Measurements from ENCODE around the gene IQCH. TPM values are rescaled to one million over a fixed set of nuclear protein-coding genes. Genes with fewer than 3 reads are reported as not detected.

The IQCH gene
- polyA plus RNA-seq, 1 of the 3 experiments (the other 2 are of a cell fraction), result 0.81 TPM

- no peaks in the 10 kb centered on the region for H3K27me3 ChIP-seq (ENCODE audit: insufficient read depth)
- H3K9ac ChIP-seq, result no peak overlapping the region
- H4K20me1 ChIP-seq (ENCODE audit: insufficient read depth), result no peaks in the 10 kb centered on the region
- no peaks in the 10 kb centered on the region for H3K9me3 ChIP-seq
- no peaks in the 10 kb centered on the region for H3K36me3 ChIP-seq (replicated peaks in 1 of 2; ENCODE audit: control insufficient read depth in 1 of 2, insufficient read depth in 2 of 2, low read length in 1 of 2)
- no peaks in the 10 kb centered on the region for H3K79me2 ChIP-seq (ENCODE audit: insufficient read depth)
- H2AFZ ChIP-seq (ENCODE audit: low read depth), result no peak overlapping the region
- 0 out of 2 replicates have a peak, but pooled peaks cover 4% of the 10 kb centered on the region for H3K9me2 ChIP-seq
- H3K4me1 ChIP-seq (ENCODE audit: control insufficient read depth in 1 of 2, insufficient read depth in 2 of 2, low read depth in 1 of 2, low read length in 1 of 2), result no peaks in the 10 kb centered on the region
- H3K27ac ChIP-seq (ENCODE audit: low read depth in 2 of 2, low read length in 1 of 2), result no peak overlapping the region
- no peak for DNase-seq
- ChIA-PET POLR2A (no interaction called here), CTCF (interaction anchor here (0.9 to 2.7 kb wide), 3 partner anchors 8 to 350 kb away, joined by 3 to 16 read pairs (median 5); no protein-coding TSS in a partner anchor)
- peaks cover 5% of the 10 kb centered on the region for H3F3A ChIP-seq (replicated peaks; ENCODE audit: insufficient read depth)
- H3K4me2 ChIP-seq, result no peak overlapping the region
- no peak overlapping the region for H3K4me3 ChIP-seq (ENCODE audit: low read depth in 2 of 2, low read length in 1 of 2)
- TF ChIP-seq REST (IDR thresholded peaks at IDR 0.05; ENCODE audit: low read depth, low read length), result no peak
- no peak for TF ChIP-seq JUND (IDR thresholded peaks at IDR 0.05)
- TF ChIP-seq TCF12 (IDR thresholded peaks at IDR 0.05), result no peak
- no peak for TF ChIP-seq GABPA (IDR thresholded peaks at IDR 0.05; ENCODE audit: low read depth)
- no peak for TF ChIP-seq EZH2phosphoT487 (IDR thresholded peaks at IDR 0.05; ENCODE audit: borderline replicate concordance, low read depth)
- no peak for TF ChIP-seq RAD21 (IDR thresholded peaks at IDR 0.05; ENCODE audit: low read length)
- no peak for TF ChIP-seq RXRA (IDR thresholded peaks at IDR 0.05; ENCODE audit: borderline replicate concordance, low read depth)
- no peak for TF ChIP-seq RFX5 (IDR thresholded peaks at IDR 0.05; ENCODE audit: low read length)
- TF ChIP-seq CHD2 (IDR thresholded peaks at IDR 0.05; ENCODE audit: low read length, partially characterized antibody), result no peak
- TF ChIP-seq YY1 (IDR thresholded peaks at IDR 0.05; ENCODE audit: low read depth), result no peak
- TF ChIP-seq, protein P1, sequence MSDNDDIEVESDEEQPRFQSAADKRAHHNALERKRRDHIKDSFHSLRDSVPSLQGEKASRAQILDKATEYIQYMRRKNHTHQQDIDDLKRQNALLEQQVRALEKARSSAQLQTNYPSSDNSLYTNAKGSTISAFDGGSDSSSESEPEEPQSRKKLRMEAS (IDR thresholded peaks at IDR 0.05; ENCODE audit: low read depth), result no peak
- no peak for TF ChIP-seq CTCF (IDR thresholded peaks at IDR 0.05)
- WGBS (ENCODE audit: low lambda C conversion rate), result 96% methylated on average over 5 of the region's 5 CpGs
Observed at GRCh38 chr15:67296188-67296587, 41.6 kb downstream of the IQCH start.

GRCh38 chr15:67296684-67297083 is 42.1 kb downstream of the IQCH start:
- H4K20me1 ChIP-seq (ENCODE audit: insufficient read depth), result no peaks in the 10 kb centered on the region
- ChIA-PET POLR2A (no interaction called here), CTCF (interaction anchor here (0.9 to 1.3 kb wide), 2 partner anchors 78 to 350 kb away, joined by 3 to 5 read pairs; no protein-coding TSS in a partner anchor)
- H3K9me2 ChIP-seq, result 0 out of 2 replicates have a peak, but pooled peaks cover 4% of the 10 kb centered on the region
- H3K4me3 ChIP-seq (ENCODE audit: low read depth in 2 of 2, low read length in 1 of 2), result no peak overlapping the region
- TF ChIP-seq, protein P2, sequence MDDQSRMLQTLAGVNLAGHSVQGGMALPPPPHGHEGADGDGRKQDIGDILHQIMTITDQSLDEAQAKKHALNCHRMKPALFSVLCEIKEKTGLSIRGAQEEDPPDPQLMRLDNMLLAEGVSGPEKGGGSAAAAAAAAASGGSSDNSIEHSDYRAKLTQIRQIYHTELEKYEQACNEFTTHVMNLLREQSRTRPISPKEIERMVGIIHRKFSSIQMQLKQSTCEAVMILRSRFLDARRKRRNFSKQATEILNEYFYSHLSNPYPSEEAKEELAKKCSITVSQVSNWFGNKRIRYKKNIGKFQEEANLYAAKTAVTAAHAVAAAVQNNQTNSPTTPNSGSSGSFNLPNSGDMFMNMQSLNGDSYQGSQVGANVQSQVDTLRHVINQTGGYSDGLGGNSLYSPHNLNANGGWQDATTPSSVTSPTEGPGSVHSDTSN (IDR thresholded peaks at IDR 0.05), result no peak
- TF ChIP-seq RXRA (IDR thresholded peaks at IDR 0.05; ENCODE audit: borderline replicate concordance, low read depth) (no peak), FOXJ3 (CRISPR knock-in tag; IDR thresholded peaks at IDR 0.05) (no peak), SIN3A (IDR thresholded peaks at IDR 0.05; ENCODE audit: borderline replicate concordance, low read depth, low read length) (no peak), TCF12 (IDR thresholded peaks at IDR 0.05) (no peak), IRF3 (IDR thresholded peaks at IDR 0.05; ENCODE audit: low read depth, low read length) (no peak), GABPA (IDR thresholded peaks at IDR 0.05; ENCODE audit: low read depth) (no peak)
- TF ChIP-seq, protein P3, sequence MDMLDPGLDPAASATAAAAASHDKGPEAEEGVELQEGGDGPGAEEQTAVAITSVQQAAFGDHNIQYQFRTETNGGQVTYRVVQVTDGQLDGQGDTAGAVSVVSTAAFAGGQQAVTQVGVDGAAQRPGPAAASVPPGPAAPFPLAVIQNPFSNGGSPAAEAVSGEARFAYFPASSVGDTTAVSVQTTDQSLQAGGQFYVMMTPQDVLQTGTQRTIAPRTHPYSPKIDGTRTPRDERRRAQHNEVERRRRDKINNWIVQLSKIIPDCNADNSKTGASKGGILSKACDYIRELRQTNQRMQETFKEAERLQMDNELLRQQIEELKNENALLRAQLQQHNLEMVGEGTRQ (IDR thresholded peaks at IDR 0.05; ENCODE audit: borderline replicate concordance, low read depth, low read length), result no peak
- TF ChIP-seq, protein P4, sequence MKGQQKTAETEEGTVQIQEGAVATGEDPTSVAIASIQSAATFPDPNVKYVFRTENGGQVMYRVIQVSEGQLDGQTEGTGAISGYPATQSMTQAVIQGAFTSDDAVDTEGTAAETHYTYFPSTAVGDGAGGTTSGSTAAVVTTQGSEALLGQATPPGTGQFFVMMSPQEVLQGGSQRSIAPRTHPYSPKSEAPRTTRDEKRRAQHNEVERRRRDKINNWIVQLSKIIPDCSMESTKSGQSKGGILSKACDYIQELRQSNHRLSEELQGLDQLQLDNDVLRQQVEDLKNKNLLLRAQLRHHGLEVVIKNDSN (IDR thresholded peaks at IDR 0.05; ENCODE audit: borderline replicate concordance, low read depth), result no peak
- no peaks in the 10 kb centered on the region for H3K9me3 ChIP-seq
- no peak overlapping the region for H3K4me2 ChIP-seq
- no peak overlapping the region for H2AFZ ChIP-seq (ENCODE audit: low read depth)
- no peaks in the 10 kb centered on the region for H3K79me2 ChIP-seq (ENCODE audit: insufficient read depth)
- peaks cover 5% of the 10 kb centered on the region for H3F3A ChIP-seq (replicated peaks; ENCODE audit: insufficient read depth)
- H3K4me1 ChIP-seq (ENCODE audit: control insufficient read depth in 1 of 2, insufficient read depth in 2 of 2, low read depth in 1 of 2, low read length in 1 of 2), result no peaks in the 10 kb centered on the region
- no peak for DNase-seq
- no peaks in the 10 kb centered on the region for H3K36me3 ChIP-seq (replicated peaks in 1 of 2; ENCODE audit: control insufficient read depth in 1 of 2, insufficient read depth in 2 of 2, low read length in 1 of 2)
- H3K27me3 ChIP-seq (ENCODE audit: insufficient read depth), result no peaks in the 10 kb centered on the region
- WGBS (ENCODE audit: low lambda C conversion rate), result 70% methylated on average over 1 of the region's 1 CpG
- H3K27ac ChIP-seq (ENCODE audit: low read depth in 2 of 2, low read length in 1 of 2), result no peak overlapping the region
- no peak overlapping the region for H3K9ac ChIP-seq
